Stimulated activated CD4-positive, alpha-beta T cell treated with anti-CD3 and anti-CD28 coated beads, Interleukin-12 subunit alpha, Interleukin-12 subunit beta, amount 100 ng/mL, for 48 hours (primary cell): ENCODE results near the gene CHST15.

Experiments used
- DNase-seq, 3 donors: peaks; one replicate each; pipeline ENCODE4 v3.0.0-alpha.2; 2020; ENCODE audit warnings: low read depth in 2 of 3, low spot score in 1 of 3

The CHST15 gene

DNA sequence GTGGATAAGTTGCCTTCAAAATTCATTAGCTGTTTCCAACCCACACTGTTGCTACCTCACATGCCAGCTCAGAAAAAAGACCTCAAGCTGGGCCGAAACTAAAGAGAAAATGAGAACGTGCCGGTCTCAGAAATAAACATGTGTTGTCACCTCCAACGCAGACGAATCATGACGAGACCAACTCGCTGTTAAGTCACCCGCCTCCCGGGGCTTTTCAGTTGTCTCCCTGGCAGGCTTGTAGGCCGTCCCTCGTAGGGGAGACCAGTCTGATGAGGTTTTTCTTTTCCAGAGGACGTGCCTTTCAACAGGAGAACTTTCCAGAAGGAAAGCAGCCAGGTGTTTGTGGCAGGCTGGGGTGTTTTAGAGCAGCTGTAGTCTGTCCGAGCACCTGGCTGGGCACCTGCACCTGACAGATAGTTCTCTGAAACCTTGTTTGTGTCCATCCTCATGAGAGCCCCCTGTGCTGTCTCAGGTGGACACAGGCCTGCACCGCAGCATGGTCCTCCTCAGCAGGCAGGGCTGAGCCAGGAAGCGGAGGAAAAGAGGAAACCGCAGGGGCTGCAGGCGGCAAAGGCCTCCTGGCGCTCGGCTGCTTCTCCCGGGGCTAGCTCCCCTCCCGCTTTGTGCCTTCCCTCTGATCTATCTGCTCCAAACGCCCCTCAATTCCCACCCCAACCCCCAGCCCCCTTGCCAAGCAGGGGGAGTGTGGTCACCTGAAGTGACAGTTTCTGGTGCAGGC is 78.8 kb downstream of the CHST15 start:
- DNase-seq, result no peak

DNA sequence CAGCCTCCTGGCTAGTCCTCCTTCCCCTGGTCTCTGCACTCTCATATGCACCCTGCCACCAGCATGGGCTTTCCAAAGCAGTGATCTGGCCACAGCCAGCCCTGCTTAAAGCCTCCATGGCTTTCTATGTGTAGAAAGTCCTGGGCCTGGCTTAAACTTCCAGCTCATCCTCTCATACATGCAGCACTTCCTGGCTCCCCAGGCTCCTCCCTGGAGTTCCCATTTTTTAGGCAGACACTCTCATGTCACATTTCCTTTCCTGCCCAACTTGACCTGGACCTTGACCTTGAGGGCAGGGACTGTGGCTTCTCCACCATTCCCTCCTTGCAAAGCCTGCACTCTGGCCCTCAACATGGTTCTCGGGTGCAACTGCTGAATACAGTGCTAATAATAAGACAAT is 79.5 kb downstream of the CHST15 start:
- no peak for DNase-seq

DNA sequence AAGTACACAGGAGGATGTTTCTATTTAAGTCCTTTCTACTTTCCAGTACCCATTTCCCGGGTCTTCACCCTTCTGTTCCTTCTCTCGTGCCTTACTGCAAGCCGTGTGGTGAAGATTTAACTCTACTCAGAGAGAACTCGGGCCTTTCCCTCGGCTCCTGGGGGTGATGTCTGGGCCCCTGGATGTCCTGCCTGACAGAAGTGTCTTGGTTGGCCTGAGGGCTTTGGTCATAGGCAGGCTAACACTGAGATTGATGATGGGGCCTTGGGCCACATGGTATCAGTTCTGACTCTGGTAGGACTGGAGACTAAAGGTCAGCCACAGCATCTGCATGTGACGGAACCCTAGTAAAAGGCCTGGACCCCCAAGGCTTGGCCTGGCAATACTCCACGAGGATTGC is 80.4 kb downstream of the CHST15 start:
- no peak for DNase-seq

DNA sequence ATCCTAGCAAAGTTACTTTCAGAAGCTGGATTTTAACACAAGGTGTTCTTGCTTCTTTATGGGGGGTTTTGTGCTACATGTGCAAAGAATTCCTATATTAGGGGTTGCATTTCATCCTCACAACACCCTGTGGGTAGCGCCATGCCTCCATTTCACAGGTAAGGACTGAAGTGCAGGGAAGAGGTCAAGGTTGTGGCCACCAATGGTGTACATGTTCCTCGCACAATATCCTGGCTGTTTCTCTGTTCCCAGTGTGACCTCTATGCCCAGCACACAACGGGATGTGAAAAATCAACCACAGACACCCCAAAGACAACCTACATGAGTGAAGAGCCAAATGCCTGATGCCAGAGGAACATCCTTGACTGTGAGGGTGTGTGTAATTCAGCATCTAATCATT is 80.8 kb downstream of the CHST15 start:
- DNase-seq, result no peak

DNA sequence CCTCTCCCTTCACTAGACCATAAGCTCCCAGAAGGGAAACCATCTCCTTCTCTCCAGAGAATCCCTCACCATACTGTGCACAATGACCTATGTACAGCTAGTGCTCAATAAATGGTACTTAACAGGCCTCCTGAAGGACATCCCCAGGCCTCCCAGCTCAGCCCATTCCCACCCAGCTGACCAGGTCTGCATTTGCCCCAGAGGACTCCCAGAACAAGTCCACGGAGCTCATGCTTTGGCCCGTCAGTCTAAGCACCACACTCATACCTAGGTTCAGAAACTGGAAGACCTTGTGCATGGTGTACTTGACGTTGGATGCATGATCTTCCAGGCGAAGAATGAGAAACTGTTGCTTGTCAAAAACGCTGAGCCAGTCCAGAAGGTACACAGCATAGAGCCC is 81.3 kb downstream of the CHST15 start:
- no peak for DNase-seq

DNA sequence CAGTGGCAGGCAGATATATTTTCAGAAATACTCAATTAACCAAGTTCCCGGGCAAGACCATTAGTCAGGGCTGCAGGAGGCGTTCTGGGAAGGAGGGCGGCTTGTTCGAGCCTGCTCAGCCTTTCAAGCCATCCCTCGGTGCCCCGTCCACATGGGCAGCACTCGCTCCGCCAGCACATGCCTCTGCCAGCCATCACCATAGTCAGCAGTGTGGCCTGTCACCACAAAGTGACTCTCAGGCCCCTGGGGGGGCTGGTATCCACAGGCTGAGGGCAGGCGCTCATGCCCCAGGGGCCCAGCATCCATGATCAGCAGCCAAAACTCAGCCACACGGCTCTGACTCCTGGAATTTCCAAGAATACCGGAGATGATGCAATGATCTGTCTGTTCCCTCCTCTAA is 81.9 kb downstream of the CHST15 start:
- DNase-seq, result no peak

DNA sequence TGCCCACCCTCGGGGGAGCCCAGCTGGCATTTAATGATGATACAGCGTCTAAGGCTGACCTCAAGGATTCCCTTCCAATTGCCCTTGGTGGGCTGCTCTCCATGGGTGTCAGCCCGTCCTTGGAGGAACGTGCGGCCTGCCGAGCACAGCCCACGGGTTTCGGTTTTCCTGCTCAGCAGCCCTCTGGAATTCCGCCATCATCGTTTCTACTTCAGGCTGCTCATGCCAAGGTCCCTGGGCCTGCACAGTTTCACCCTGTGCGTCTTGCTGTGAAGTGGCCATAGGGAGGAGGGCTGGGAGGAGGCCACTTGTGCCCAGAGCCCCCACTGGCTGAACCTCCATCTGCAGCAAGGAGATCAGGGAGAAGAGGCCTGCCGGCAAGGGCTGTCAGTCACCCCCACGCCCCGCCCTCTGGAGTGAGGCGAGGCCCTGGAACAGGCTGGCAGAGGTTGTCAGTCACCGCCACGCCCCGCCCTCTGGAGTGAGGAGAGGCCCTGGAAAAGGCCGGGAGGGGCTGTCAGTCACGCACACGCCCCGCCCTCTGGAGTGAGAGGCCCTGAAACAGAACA is 82.8 kb downstream of the CHST15 start:
- DNase-seq, result no peak

DNA sequence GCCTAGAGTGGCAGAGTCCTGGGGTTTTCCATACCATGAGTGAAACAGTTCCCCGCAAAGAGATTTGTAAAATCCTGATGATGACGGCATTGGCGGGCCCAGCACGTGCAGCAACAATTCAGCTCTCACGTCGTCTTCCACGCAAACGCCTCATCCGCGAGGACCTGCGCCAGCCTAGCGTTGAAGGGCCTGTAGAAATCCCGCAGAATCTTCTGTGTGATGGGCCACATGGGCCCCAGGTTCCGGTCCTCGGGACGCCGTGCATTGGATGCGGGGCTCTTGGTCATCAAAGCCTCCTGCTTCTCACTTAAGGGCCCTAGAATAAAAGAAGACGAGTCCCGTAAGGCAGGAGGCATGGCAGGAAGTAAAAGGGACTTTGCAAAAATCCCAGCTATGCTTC is 83.4 kb downstream of the CHST15 start:
- DNase-seq, result no peak

DNA sequence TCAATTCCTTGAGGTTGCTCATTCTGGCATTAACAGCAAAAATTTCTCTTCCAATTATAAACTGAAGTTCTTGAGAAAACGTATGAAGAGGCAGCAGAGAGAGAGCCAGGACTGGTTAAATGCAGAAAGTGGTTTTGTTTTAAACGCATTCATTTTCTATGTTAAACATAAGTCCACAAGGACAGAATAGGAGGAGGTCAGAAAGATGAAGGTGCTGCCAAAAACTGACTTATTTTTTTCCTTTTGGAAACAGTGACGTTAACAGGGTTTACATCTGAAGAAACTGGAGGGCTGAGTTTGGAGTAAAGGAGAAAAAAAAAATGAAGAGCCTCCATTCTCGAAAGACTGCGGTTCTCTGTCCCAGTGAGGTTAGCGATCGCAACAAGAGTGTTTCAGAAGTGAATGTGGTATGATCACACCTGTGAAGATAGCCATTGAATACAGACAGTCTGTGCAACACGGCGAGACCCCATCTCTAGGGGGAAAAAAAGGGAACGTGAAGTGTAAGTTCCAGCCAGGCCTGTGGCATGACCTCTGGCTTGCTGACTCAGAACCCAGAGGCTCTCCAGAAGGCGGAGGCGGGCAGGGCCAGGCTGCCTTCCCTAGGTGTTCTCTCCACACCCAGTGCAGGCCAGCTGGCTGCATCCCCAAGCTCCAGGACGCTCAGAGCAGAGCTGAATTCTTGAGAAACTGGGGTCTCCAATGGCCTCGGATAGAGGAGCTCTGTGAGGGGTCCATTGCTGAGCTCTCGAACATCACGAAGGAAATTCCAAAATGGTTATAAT is 84.0 kb downstream of the CHST15 start:
- no peak for DNase-seq

DNA sequence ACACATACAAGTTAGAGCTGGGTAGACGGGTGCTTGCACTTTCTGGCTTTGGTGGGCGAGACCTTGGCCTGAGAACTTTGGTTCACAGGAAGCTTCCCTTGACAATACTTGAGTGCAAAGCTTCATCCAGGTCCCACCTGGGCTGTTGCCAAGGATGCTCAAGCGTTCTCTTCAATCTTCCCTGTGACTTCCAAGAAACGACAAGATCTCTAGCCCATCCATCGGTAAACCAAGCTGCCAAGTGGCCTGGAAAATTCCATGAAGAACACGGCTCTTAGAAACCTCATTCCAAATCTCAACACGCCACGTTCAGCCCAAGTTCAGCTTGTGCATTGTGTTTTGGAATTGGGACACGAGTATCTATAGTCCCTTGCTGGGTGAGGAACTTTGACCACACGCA is 84.7 kb downstream of the CHST15 start:
- no peak for DNase-seq

DNA sequence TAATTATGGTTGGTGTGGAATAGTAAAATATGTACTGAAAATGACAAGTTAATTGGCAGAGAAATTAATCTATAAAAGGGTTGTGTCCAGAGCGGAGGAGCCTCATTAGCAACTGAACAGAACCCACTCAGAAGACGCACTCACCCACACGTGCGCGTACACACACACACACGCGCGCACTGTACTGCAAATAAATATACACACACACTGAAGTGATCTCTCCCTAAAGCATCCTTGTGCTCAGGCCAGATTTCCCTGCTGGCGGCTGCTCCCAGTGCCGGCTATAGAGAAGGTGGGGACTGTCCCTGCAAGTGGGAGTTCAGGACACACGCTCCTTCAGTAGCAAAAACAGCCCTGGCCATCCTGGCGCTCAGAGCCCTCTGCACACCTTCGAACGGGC is 85.2 kb downstream of the CHST15 start:
- DNase-seq, result no peak

DNA sequence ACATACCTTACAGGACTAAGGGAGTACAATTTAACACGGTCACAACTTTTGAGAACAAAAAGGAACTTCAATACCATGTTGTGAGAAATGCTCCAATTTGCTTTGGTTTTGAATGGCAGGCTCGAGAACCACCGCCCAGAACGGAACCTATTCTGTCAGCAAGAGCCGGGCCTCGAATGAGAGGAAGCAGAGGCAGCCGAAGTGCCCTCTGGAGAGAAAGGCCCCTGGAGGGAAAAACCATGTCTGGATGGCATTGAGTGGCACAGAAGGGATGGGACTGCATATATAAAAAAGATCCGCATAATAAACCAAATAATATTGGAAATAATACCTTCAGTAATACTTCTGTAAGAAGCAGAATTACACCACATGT is 85.6 kb downstream of the CHST15 start:
- no peak for DNase-seq

DNA sequence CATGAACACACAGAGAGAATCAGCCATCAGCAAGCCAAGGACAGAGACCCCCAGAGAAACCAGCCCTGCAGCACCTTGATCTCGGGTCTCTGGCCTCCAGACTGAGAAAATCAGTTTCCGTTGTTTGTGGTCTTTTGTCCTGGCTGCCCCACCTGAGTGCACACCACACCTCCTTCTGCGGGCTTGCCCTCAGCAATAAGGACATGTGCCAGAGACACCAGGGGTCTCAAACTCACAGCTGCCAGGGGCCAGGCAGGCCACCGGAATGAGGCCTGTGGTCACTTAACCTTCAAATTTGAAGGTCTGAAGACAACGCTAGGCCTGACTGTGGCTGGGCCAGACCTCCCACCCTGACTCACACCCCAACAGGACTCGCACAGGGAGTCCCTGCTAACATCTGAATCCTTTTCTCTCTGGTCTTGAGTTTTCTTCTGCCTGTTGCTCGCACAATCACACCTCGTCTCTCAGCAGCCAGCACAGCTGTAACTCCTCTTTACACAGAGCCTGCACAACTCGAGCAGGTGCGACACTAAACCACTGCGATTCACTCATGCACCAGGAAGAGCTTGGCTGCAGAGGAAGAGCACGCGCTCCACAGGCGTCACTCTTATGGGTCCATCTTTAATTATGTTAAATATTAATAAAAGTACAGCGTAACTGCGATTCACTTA is 86.2 kb downstream of the CHST15 start:
- DNase-seq, result no peak

DNA sequence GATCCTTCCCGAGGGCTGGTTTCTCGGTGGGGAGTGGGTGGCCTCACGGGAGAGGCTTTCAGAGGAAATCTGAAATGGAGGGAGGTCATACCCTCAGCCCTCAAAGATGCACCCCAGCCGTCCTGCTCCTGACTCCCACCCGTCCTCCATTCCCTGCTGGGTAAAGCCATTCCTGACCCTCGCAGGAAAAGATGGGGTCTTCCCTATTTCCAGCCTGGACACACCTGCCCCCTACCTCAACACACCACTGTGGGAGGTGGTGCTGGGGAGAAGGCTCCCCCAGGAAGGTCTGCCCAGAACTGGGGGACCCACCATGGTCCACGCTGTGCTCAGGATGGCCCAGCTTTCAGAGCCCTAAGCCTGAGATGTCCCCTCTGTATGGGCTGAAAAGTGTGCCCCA is 86.9 kb downstream of the CHST15 start:
- no peak for DNase-seq

DNA sequence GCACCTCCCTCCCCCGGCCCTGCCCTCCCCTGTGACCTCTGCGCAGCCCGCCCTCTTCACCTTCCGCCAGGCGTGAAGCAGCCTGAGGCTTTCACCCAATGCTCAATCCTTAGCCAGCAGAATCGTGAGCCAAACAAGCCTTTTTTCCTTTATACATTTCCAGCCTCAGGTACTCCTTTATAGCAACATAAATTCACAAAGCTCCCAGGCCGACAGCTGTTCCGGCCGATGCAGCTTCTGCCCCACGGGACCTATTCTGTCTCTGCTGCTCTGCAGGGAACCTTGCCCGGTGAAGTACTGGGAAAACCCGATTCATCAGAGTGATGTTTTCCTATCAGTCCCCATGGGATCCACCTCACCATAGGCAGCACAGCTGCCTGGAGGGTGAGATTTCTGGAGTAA is 87.4 kb downstream of the CHST15 start:
- no peak for DNase-seq

DNA sequence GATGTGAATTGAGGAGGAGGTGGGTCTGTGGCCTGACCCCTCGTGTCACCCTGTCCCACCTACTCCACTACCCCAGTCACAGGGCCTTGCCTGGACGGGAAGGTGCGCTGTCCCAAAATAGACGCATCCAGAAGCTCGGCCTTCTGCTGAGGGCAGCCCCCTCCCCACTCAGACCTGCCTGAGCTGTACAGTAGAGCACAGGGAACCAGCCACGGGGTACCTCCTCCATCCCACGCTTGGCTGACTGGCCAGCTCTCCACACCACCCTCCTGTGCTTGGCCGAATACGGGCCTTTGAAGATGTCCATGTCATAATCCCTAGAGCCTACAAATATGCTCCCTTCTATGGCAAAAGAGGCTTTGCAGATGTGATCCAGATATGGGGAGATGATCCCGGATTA is 88.3 kb downstream of the CHST15 start:
- DNase-seq, result no peak

DNA sequence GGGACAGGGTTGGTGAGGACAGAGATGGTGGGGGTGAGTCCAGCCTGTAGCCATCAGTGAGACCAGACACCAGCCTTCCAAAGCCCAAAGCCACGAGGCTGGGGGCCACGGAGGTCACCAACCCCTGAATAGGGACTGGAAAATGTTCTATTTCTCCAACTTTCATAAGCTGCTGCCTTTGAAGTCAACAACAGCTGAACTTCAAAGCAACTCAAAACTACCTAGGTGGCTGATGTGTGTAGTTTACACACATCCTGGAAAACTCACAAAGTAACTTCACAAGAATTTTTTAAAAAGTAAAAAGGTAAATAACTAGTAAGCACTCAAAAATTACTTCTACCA is 88.8 kb downstream of the CHST15 start:
- no peak for DNase-seq

DNA sequence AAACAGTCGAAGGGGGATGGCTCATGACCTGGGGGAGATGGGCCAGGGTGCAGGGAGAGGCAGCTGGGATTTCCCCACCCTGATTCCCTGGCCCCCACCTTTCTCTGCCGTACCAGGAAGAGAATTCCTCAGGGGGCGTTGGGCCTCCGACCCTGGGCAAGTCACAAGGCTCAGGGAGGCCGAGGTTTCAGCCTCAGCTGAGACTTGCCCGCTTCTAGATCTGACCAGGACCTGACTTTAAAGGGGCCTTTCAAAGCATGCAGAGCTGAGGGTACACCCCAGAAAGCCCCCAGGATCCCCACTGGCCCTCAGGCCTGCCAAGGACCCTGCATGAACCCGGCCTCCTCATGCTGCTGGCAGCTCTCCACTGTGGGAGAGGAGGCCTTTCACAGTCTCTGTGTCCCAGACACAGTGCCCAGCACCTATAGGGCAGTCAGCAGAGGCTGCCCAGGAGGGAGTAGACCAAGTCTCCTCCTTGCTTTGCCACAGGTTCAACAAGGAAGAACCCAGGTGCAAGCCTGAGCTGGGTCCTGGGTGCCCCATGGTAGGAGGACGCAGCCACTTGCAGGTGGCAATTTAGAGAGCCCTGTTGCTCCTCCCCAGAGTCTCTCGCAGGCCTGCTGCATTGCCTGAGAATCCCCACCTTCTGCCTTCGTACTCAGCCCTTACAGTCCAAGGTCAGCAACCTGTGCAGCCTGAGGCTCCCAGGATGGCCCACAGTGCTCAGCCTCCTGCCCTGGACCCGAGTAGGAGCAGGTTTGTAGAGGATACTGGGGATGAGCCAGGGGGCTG is 89.3 kb downstream of the CHST15 start:
- DNase-seq, result no peak

DNA sequence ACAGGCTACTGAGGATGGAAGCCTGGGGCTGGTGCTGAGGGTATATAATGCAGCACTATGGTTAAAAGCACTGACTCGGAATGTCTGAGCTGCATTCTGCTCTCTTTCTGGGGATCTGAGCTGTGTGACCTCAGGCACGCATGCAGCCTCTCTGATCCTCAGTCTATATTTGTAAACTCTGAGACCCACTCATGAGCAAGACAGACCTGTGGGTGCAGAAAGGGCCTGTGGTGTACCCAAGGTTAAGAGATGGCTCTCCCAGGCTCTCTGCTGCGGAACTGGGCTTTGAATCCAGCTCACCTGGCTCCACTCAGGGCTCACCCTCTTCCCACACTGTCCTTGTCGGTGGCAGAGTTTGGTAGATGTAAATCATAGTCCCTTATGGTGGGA is 89.9 kb downstream of the CHST15 start:
- DNase-seq, result no peak

DNA sequence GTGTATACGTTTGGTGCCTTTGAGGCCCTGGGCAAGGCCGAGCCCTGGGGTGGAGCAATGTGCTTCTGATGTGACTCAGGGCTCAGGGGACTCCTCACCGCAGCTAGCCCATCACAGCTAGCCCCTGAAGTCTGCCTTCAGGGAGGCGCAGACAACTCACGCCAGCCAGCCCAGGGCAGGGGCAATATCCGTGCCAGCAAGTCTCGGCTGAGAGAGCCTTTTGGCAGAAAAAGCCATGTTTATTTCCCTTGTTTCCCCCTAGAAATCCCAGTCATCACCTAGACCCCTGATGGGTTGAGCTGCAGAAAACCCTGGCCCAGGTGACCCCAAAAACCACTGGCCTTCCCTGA is 90.4 kb downstream of the CHST15 start:
- DNase-seq, result no peak

DNA sequence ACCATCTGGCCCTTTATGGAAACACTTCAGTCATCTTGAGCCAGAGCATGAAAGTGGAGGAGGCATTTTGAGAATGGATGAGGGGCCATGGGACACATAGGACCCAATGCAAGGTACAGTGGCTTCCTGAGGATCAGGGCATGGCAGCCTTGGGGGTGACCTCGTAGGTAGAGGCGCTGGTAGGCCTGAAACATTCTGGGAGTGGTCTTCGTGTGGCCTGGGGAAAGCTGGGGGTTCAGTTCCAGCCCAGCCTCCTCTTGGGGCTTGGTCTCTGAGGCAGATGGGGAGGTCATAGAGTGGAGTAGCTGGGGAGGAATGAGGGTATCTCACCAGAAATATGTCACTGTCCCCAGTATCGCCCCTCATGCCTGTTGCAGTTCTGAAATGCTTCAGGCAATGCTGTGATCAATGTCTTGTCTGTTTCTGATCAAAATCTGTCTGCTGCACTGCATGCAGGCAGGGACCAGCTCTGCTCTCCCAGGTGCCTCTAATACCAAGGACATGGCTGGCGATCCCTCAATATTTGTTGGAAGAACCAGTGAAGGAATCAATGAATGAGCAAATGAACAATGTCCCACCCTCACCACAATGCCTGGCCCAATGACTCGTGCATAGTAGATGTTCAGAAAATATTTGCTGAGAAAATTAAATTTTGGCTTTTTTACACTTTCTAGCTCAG is 90.9 kb downstream of the CHST15 start:
- no peak for DNase-seq
